HCT116 (cell line): ENCODE data around the gene CDH24. TPM values are rescaled to one million over a fixed set of nuclear protein-coding genes. Genes with fewer than 3 reads are reported as not detected.

ENCODE experiments used
- ATAC-seq: fragments of 200-7000 bp; cut with Tn5 transposase; 2 replicates; pipeline ENCODE4 v1.9.1; 2020; ENCODE audit warnings: mild to moderate bottlenecking, moderate library complexity
- BruUV-seq: library from RNA; stranded (reverse); fragments of 400-500 nt; replicated peaks from 2 replicates; lab custom pipeline; 2021; lab: Mats Ljungman, UMichigan
- CTCF ChIA-PET: fragments of 300-600 bp; sonication (Branson Sonifier 250); formaldehyde crosslinking; loops from one replicate; lab custom pipeline; 2021; ENCODE audit warnings: antibody characterized with exemption; lab: Charles Lee
- POLR2A ChIA-PET: fragments of 300-600, 350-600 bp; sonication (Branson Sonifier 250); formaldehyde crosslinking; loops from one replicate; lab custom pipeline; 2021; ENCODE audit warnings: antibody characterized with exemption; lab: Charles Lee
- RAD21 ChIA-PET, 2 experiments: fragments of 300-600 bp; sonication (Branson Sonifier 250); formaldehyde crosslinking; loops; one replicate each; lab custom pipeline; 2023; ENCODE audit warnings: low total read pairs in 2 of 2; ENCODE audit not compliant: uncharacterized antibody in 2 of 2, unreplicated experiment in 2 of 2, low non-redundant PET in 1 of 2; lab: Charles Lee
- DNase-seq: peaks from one replicate; pipeline ENCODE4 v3.0.0-alpha.2; 2010; ENCODE audit warnings: low read depth, low spot score
- H2AFZ ChIP-seq: fragments of 200-600 bp; shearing (Covaris generic), sonication (generic); 2 replicates; pipeline ENCODE4 v1.6.1; 2017; ENCODE audit warnings: low read depth, mixed run types, mixed read lengths, antibody characterized with exemption, low read length; ENCODE audit not compliant: poor library complexity, severe bottlenecking
- H3K27ac ChIP-seq: 2 replicates; pipeline ENCODE4 v1.5.1; 2012; ENCODE audit warnings: low read depth, low read length
- H3K27me3 ChIP-seq: fragments of 200-600 bp; sonication (generic); 2 replicates; pipeline ENCODE4 v1.6.1; 2016; ENCODE audit warnings: mixed run types, low read length, mixed read lengths; ENCODE audit not compliant: insufficient read depth
- H3K36me3 ChIP-seq, 2 experiments: fragments of 200-500 bp in 1 of 2; fragments of 200-600 bp in 1 of 2; sonication (Bioruptor generic) in 1 of 2; sonication (generic) in 1 of 2; 2 replicates each; pipeline versions ENCODE4 v1.5.1 to v1.6.1; 2014 to 2016; ENCODE audit warnings: low read length in 2 of 2, inconsistent platforms in 1 of 2, mixed read lengths in 1 of 2, mixed run types in 1 of 2; ENCODE audit not compliant: insufficient read depth in 2 of 2, control insufficient read depth in 1 of 2
- H3K4me1 ChIP-seq, 2 experiments: fragments of 200-600 bp in 1 of 2; sonication (generic) in 1 of 2; 2 replicates each; pipeline versions ENCODE4 v1.5.1 to v1.6.1; 2012 to 2017; ENCODE audit warnings: low read length in 2 of 2, inconsistent platforms in 1 of 2, mild to moderate bottlenecking in 1 of 2, mixed read lengths in 1 of 2, mixed run types in 1 of 2, moderate library complexity in 1 of 2; ENCODE audit not compliant: insufficient read depth in 2 of 2, control insufficient read depth in 1 of 2
- H3K4me2 ChIP-seq: fragments of 200-600 bp; sonication (generic); 2 replicates; pipeline ENCODE4 v1.6.1; 2017; ENCODE audit warnings: mixed run types, low read length, mixed read lengths
- H3K4me3 ChIP-seq, 2 experiments: fragments of 200-600 bp in 1 of 2; sonication (generic) in 1 of 2; replicated peaks in 1 of 2; 2 replicates each; pipeline ENCODE4 v1.5.1; 2011 to 2016; ENCODE audit warnings: low read length in 2 of 2, control low read depth in 1 of 2, low read depth in 1 of 2, mild to moderate bottlenecking in 1 of 2, mixed read lengths in 1 of 2, mixed run types in 1 of 2
- H3K79me2 ChIP-seq: fragments of 200-600 bp; sonication (generic); 2 replicates; pipeline ENCODE4 v1.6.1; 2017; ENCODE audit warnings: mild to moderate bottlenecking, mixed run types, low read length, moderate library complexity, mixed read lengths; ENCODE audit not compliant: insufficient read depth
- H3K9ac ChIP-seq: fragments of 200-600 bp; sonication (generic); 2 replicates; pipeline ENCODE4 v1.6.1; 2016; ENCODE audit warnings: low read length, mixed read lengths
- H3K9me2 ChIP-seq: fragments of 200-600 bp; sonication (generic), shearing (Covaris generic); 2 replicates; pipeline ENCODE4 v1.6.1; 2017; ENCODE audit warnings: mixed run types, mild to moderate bottlenecking, moderate library complexity; ENCODE audit not compliant: insufficient read depth
- H3K9me3 ChIP-seq, 2 experiments: fragments of 200-500 bp in 1 of 2; fragments of 200-600 bp in 1 of 2; sonication (Bioruptor generic) in 1 of 2; sonication (generic) in 1 of 2; 2 replicates each; pipeline ENCODE4 v1.6.1; 2014 to 2017; ENCODE audit warnings: low read length in 2 of 2, mixed read lengths in 2 of 2, inconsistent platforms in 1 of 2, low read depth in 1 of 2, mild to moderate bottlenecking in 1 of 2, mixed run types in 1 of 2, moderate library complexity in 1 of 2; ENCODE audit not compliant: control insufficient read depth in 1 of 2, insufficient read depth in 1 of 2
- H4K20me1 ChIP-seq: fragments of 200-600 bp; sonication (generic), shearing (Covaris generic); 2 replicates; pipeline ENCODE4 v1.6.1; 2017; ENCODE audit warnings: mixed run types, mild to moderate bottlenecking, moderate library complexity; ENCODE audit not compliant: insufficient read depth
- FOSL1 ChIP-seq: IDR thresholded peaks from 2 replicates; pipeline ENCODE4 v1.6.1; 2012; ENCODE audit warnings: low read depth
- RAD21 ChIP-seq: IDR thresholded peaks from 2 replicates; pipeline ENCODE4 v1.6.1; 2012; ENCODE audit warnings: low read depth, mild to moderate bottlenecking
- intact Hi-C: fragments of 100-400 bp; cut with micrococcal nuclease; formaldehyde crosslinking; loops from 2 replicates; pipeline ENCODE4 v1.10.0; 2022
- total RNA-seq: library from RNA; stranded (reverse); gene quantifications from one replicate; pipeline ENCODE4 v1.2.1, GENCODE V29; 2021; ENCODE audit not compliant: unreplicated experiment
- TF ChIP-seq, protein P1 (sequence below), 3 experiments: fragments of 200-600 bp in 1 of 3; sonication (generic) in 1 of 3; IDR thresholded peaks in 2 of 3; conservative IDR thresholded peaks in 1 of 3; 2 replicates each; pipeline ENCODE4 v1.5.1; 2012 to 2017; ENCODE audit warnings: low read depth in 2 of 3, low read length in 2 of 3, antibody characterized with exemption in 1 of 3, borderline replicate concordance in 1 of 3, control low read depth in 1 of 3, mild to moderate bottlenecking in 1 of 3, mixed read lengths in 1 of 3, mixed run types in 1 of 3, moderate library complexity in 1 of 3; ENCODE audit not compliant: insufficient read depth in 1 of 3
- TF ChIP-seq, protein P2 (sequence below): IDR thresholded peaks from 2 replicates; pipeline ENCODE4 v1.6.1; 2012
- TF ChIP-seq, protein P3 (sequence below): IDR thresholded peaks from 2 replicates; pipeline ENCODE4 v1.6.1; 2012

CDH24 gene
- total RNA-seq, 1 experiment from 2014 or later, result 19.3 TPM

DNA sequence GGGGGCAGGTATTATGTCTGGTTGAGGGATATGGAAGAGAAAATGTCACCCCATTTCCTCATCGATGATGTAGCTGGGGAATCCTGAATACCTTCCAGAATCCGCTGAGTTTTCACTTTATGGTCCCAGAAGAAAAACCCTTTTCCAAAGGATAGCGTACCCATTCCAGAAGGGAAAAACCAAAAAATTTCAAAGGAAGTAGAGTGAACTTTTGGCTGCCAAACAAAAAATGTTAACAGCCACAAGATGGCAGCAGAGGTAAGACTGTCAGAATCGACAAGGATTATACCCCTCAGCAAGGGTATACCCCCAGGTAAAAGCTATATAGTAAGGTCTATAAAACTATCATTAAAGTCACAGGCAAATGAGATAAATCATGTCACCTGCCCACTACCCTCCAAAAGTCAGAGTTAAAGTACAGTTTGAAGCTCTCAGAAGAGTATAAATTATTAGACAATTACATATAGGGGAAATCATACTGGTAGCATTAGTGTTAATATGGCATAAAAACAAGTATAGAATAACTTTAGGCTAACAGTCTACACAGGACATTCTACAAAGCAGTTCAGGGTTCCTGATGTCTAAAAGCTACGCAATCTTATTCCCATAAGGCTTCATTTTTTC lies 19.6 kb upstream of the CDH24 start:
- intact Hi-C loops, result loop anchor here (1.0 kb wide), 1 partner anchor 110 kb away; no protein-coding TSS in a partner anchor
- ATAC-seq, result peak; percentile 49
- DNase-seq, result no peak
- Histone ChIP-seq H3K4me3 (no peak overlapping the region), H3K4me2 (no peak overlapping the region), H3K27ac (no peak overlapping the region; the same call in 1 of the 2 replicates), H4K20me1 (no peaks in the 10 kb centered on the region), H3K79me2 (peaks cover 21% of the 10 kb centered on the region; the same call in 1 of the 2 replicates)
- POLR2A ChIA-PET, result interaction anchor here (2.9 kb wide), 1 partner anchor 18 kb away, joined by 19 read pairs; the partner anchor contains the start of genes ACIN1 and C14orf119
- CTCF ChIA-PET, result interaction anchor here (0.5 to 3.6 kb wide), 13 partner anchors 8 to 303 kb away, joined by 3 to 51 read pairs (median 5); partner anchors contain the start of genes ACIN1 and C14orf119
- BruUV-seq, result no TSS peak
- TF ChIP-seq, protein P1, sequence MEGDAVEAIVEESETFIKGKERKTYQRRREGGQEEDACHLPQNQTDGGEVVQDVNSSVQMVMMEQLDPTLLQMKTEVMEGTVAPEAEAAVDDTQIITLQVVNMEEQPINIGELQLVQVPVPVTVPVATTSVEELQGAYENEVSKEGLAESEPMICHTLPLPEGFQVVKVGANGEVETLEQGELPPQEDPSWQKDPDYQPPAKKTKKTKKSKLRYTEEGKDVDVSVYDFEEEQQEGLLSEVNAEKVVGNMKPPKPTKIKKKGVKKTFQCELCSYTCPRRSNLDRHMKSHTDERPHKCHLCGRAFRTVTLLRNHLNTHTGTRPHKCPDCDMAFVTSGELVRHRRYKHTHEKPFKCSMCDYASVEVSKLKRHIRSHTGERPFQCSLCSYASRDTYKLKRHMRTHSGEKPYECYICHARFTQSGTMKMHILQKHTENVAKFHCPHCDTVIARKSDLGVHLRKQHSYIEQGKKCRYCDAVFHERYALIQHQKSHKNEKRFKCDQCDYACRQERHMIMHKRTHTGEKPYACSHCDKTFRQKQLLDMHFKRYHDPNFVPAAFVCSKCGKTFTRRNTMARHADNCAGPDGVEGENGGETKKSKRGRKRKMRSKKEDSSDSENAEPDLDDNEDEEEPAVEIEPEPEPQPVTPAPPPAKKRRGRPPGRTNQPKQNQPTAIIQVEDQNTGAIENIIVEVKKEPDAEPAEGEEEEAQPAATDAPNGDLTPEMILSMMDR (IDR thresholded peaks at IDR 0.05 in 2 of 3, conservative IDR thresholded peaks at IDR 0.05 in 1 of 3; ENCODE audit: borderline replicate concordance in 1 of 3, insufficient read depth in 1 of 3, low read depth in 2 of 3, low read length in 2 of 3), result peak; percentile 45 to 79 (median 62); a peak in 5 of 6 replicates
- no peak for TF ChIP-seq FOSL1
- TF ChIP-seq RAD21, result peak; percentile 53
- TF ChIP-seq, protein P2, sequence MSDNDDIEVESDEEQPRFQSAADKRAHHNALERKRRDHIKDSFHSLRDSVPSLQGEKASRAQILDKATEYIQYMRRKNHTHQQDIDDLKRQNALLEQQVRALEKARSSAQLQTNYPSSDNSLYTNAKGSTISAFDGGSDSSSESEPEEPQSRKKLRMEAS, result no peak
- TF ChIP-seq, protein P3, sequence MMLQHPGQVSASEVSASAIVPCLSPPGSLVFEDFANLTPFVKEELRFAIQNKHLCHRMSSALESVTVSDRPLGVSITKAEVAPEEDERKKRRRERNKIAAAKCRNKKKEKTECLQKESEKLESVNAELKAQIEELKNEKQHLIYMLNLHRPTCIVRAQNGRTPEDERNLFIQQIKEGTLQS, result no peak
- TF ChIP-seq, all 23 proteins: peak for 2
- Histone ChIP-seq H3K36me3 (peaks cover 63 to 66% of the 10 kb centered on the region in 2 experiments), H3K4me1 (peaks cover 21 to 54% of the 10 kb centered on the region in 2 experiments), H3K9ac (no peak overlapping the region), H3K27me3 (no peaks in the 10 kb centered on the region), H3K9me3 (no peaks in the 10 kb centered on the region), H3K9me2 (no peaks in the 10 kb centered on the region), H2AFZ (no peak overlapping the region)
- RAD21 ChIA-PET, result interaction anchor here in 1 of 2 experiments (1.1 kb wide), 1 partner anchor 44 kb away, joined by 3 read pairs; no protein-coding TSS in a partner anchor
